ENCODE results near the gene NOS2. TPM values are rescaled to one million over a fixed set of nuclear protein-coding genes. Genes with fewer than 3 reads are reported as not detected.

Gene NOS2
- total and polyA plus RNA-seq, 4 donors, result 0.30 to 2.2 (median 0.89) TPM

DNA sequence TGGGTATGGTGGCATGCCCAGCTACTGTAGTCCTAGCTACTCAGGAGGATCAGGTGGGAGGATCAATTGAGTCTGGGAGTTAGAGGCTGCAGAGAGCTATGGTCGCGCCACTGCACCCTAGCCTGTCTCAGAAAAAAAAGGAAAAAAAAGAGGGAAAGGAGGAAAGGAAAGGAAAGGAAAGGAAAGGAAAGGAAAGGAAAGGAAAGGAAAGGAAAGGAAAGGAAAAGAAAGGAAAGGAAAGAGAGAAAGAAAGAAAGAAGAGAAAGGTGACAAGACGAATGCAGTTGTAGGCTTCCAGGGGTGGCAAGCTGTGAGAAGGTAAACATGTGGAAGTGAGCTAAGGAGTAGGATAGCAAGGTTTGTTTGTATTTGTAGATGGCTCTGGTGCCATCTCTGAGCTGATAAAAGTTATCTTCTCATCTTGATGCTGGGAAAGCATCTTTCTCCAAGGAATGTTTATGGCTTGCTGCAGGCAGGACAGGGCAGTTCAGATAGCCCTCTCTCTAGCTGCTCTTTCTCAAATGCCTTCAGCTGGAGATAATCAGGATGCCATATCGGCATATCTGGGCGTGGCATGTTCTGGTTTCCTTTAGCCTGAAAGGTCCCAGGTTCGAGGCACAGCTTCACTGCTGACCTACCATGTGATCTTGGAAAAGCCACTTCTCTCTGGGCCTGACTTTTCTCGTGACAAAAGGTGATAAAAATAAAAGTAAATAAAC is 2.8 kb upstream of the NOS2 start:
- TF ChIP-seq, protein P1, sequence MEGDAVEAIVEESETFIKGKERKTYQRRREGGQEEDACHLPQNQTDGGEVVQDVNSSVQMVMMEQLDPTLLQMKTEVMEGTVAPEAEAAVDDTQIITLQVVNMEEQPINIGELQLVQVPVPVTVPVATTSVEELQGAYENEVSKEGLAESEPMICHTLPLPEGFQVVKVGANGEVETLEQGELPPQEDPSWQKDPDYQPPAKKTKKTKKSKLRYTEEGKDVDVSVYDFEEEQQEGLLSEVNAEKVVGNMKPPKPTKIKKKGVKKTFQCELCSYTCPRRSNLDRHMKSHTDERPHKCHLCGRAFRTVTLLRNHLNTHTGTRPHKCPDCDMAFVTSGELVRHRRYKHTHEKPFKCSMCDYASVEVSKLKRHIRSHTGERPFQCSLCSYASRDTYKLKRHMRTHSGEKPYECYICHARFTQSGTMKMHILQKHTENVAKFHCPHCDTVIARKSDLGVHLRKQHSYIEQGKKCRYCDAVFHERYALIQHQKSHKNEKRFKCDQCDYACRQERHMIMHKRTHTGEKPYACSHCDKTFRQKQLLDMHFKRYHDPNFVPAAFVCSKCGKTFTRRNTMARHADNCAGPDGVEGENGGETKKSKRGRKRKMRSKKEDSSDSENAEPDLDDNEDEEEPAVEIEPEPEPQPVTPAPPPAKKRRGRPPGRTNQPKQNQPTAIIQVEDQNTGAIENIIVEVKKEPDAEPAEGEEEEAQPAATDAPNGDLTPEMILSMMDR (IDR thresholded peaks at IDR 0.05; ENCODE audit: control extremely low read depth, extremely low read depth), result no peak
- no peak overlapping the region for H3K27ac ChIP-seq (ENCODE audit: low read depth in 1 of 2, low read length in 1 of 2)
- H3K4me1 ChIP-seq (ENCODE audit: control insufficient read depth in 5 of 5, insufficient read depth in 5 of 5, low read length in 5 of 5), result peaks cover 0 to 4% (median 0%) of the 10 kb centered on the region in 5 donors
- 77 to 81% methylated on average over 7 of the region's 7 CpGs for WGBS, 2 donors
- no peak overlapping the region for H3K9ac ChIP-seq (ENCODE audit: insufficient read depth in 1 of 2, low read length in 2 of 2)
- no peak overlapping the region for H3K4me3 ChIP-seq
- no peaks in the 10 kb centered on the region for H3K9me3 ChIP-seq (ENCODE audit: control insufficient read depth in 4 of 4, insufficient read depth in 3 of 4, low read length in 3 of 4)
- no peak for ATAC-seq (ENCODE audit: insufficient read depth, low FRiP score)
- H3K27me3 ChIP-seq (ENCODE audit: control insufficient read depth in 3 of 3, insufficient read depth in 3 of 3, low read length in 2 of 3), result peaks cover 0 to 2% (median 0%) of the 10 kb centered on the region in 3 donors
- no peak for DNase-seq
- H3K36me3 ChIP-seq (ENCODE audit: control insufficient read depth in 4 of 4, insufficient read depth in 4 of 4, low read length in 4 of 4), result no peaks in the 10 kb centered on the region

DNA sequence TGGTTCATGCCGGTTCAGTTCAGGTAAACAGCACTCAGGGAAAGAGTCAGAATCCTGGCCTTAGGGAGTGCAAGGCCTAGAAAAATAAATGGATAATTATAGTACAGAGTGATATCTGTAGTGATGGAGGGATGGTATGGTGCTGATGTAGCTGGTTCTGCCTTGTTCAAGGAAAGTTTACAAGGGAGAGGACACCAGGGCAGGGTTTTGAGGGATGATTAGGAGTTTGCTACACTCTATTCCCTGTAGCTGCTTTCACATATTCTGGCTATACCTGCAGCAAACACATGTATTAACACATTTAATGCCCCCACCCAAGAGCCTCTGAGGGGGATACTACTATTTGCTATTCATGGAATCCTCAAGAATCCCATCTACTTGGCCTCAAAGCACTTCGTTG is 1.7 kb upstream of the NOS2 start:
- no peaks in the 10 kb centered on the region for H3K36me3 ChIP-seq (ENCODE audit: control insufficient read depth in 4 of 4, insufficient read depth in 4 of 4, low read length in 4 of 4)
- TF ChIP-seq, protein P1 (IDR thresholded peaks at IDR 0.05; ENCODE audit: control extremely low read depth, extremely low read depth), result no peak
- no peak overlapping the region for H3K9ac ChIP-seq (ENCODE audit: insufficient read depth in 1 of 2, low read length in 2 of 2)
- no peak for DNase-seq
- H3K27me3 ChIP-seq (ENCODE audit: control insufficient read depth in 3 of 3, insufficient read depth in 3 of 3, low read length in 2 of 3), result peaks cover 0 to 6% (median 0%) of the 10 kb centered on the region in 3 donors
- WGBS, 2 donors, result 85% methylated on average over 2 of the region's 2 CpGs
- no peak overlapping the region for H3K4me3 ChIP-seq
- no peaks in the 10 kb centered on the region for H3K9me3 ChIP-seq (ENCODE audit: control insufficient read depth in 4 of 4, insufficient read depth in 3 of 4, low read length in 3 of 4)
- ATAC-seq (ENCODE audit: insufficient read depth, low FRiP score), result no peak
- H3K27ac ChIP-seq (ENCODE audit: low read depth in 1 of 2, low read length in 1 of 2), result no peak overlapping the region
- H3K4me1 ChIP-seq (ENCODE audit: control insufficient read depth in 5 of 5, insufficient read depth in 5 of 5, low read length in 5 of 5), result peaks cover 0 to 4% (median 0%) of the 10 kb centered on the region in 5 donors

DNA sequence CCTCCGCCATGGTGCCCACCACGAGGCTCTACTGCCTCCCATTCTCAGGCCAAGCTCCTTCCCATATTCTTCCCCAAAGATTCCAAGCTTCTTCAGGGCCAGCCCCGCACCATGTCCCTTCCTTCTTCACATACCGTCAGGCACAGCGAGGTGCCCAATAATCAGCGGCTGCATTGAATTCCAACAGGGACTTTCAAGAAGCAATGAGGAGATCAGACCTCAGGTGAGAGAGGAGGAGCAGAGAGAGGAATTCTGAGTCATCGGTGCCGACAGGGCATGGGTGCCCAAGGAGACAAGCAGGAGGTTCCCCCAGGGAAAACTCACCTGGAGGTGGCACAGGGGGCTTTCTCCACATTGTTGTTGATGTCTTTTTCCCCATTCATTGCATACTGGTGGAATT is 2.0 kb downstream of the NOS2 start:
- no peak for DNase-seq
- Histone ChIP-seq H3K9me3 (ENCODE audit: control insufficient read depth in 4 of 4, insufficient read depth in 3 of 4, low read length in 3 of 4) (no peaks in the 10 kb centered on the region), H3K9ac (ENCODE audit: insufficient read depth in 1 of 2, low read length in 2 of 2) (no peak overlapping the region), H3K27ac (ENCODE audit: low read depth in 1 of 2, low read length in 1 of 2) (no peak overlapping the region), H3K4me1 (ENCODE audit: control insufficient read depth in 5 of 5, insufficient read depth in 5 of 5, low read length in 5 of 5) (peaks cover 0 to 6% (median 2%) of the 10 kb centered on the region in 5 donors), H3K4me3 (no peak overlapping the region), H3K27me3 (ENCODE audit: control insufficient read depth in 3 of 3, insufficient read depth in 3 of 3, low read length in 2 of 3) (peaks cover 0 to 18% (median 11%) of the 10 kb centered on the region in 3 donors), H3K36me3 (ENCODE audit: control insufficient read depth in 4 of 4, insufficient read depth in 4 of 4, low read length in 4 of 4) (no peaks in the 10 kb centered on the region)
- no peak for ATAC-seq (ENCODE audit: insufficient read depth, low FRiP score)
- TF ChIP-seq, protein P1 (IDR thresholded peaks at IDR 0.05; ENCODE audit: control extremely low read depth, extremely low read depth), result no peak
- 92 to 93% methylated on average over 8 of the region's 8 CpGs for WGBS, 2 donors
